GM19324 (cell line): Measurements from ENCODE around the gene PDE1A.

ENCODE experiments used
- ATAC-seq: cut with Tn5 transposase; IDR thresholded peaks from one replicate; pipeline ENCODE4 v1.9.1; 2021; ENCODE audit warnings: mild to moderate bottlenecking, moderate library complexity; ENCODE audit not compliant: unreplicated experiment, low FRiP score

Gene PDE1A

DNA sequence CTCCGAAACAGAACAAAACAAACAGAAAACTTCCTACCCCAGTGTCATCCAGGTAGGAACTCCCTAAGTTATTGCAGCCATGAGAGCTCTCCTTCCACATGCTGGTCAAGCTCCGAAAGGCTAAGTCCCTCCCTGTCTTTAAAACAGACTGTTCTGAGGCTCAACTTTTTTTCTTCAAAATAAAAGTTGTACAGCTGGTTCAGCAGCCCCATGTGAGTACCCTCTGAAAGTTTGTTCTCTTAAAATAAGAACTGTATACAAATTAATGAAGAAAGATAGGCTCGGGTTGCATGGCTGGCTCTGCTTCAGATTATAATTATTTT, at the start of gene PDE1A:
PDE1A (minus strand) TSS at position 119 of the 323 bp plus-strand sequence.
- no peak for ATAC-seq

DNA sequence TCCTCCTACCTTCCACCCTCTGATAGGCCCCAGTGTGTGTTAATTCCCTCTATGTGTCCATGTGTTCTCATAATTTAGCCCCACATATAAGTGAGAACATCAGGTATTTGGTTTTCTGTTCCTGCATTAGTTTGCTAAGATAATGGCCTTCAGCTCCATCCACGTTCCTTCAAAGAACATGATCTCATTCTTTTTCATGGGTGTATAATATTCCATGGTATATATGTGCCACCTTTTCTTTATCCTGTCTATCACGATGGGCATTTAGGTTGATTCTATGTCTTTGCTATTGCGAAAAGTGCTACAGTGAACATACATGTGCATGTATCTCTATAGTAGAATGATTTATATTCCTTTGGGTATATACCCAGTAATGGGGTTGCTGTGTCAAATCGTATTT, 46.8 kb upstream of the PDE1A start:
- no peak for ATAC-seq

DNA sequence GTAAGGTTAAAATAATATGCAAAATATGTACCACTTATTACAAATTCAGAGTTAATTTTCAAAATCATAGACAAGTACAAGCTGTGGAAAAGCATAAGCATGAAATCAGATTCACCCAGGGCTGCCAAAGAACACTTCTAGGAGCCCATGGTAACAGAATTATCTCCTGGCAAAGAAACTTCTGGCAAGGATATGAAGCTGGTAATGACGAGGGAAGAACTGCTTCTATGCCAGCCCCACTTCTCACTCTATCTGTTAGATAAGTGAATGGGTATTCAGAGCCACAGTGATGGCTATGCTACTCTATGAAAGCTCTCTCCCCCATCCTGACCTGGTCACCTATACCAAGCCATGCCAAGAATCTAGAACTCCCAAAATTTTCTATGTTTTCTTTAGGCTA, 36.9 kb upstream of the PDE1A start:
- no peak for ATAC-seq

DNA sequence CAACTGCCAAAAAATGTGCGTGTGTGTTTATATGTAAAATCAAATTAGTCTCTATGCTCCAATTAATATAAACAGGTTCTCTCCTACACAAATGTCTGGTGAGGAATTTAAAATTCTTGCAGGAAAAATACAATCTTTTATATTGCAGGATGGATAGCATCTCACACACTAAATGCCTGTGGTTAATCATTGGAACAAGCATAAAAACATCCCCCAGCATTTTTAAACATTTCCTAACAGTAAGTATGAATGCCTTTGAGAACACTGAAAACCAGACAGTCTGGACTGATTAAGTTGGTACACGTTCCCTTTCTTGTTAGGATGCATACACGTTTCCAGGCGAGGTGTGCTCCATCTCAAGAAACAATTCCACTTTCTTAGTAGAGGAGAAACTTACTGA, 29.9 kb upstream of the PDE1A start:
- no peak for ATAC-seq

DNA sequence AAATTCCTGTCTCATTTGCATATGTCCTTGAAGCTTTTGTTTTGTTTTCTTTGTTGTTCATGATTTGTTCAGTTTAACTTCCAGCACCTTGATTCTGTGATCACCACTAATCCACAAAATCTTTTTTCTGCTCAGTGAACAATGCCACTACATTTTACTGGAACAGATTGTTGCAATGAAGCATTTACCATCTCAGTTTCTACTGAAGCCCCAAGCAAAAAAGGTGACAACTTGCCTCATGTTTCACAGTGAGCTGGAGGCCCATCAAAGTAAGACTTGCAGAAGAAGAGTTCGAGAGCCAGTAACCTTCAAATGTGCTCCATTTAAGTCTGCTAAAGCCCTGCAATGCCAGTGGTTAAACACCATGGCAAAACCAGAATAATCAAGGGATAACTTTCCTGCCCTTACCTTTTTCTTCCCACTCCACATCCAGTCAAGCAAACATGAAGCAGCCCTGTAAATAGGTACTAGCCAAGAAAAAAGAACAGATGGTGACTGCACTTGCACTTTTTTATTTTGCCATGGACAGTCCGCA, 25.7 kb upstream of the PDE1A start:
- no peak for ATAC-seq

DNA sequence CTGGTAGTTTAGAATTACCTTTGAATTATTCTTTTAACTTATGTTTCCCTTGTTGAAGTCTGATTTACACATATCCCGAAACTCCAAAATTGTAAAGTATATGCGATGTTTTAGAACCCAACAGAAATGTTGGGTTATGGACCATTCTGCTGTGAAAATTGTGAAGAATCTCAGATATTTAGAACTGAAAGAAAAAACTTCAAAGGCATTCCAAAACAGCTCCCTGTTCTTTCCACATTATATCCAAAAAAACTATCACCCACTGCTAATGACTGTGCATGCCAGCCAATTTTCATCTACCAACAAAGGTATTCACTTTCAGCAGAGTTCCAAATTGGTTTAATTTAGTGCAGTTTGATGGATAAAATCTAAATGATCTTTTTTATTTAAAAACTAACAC, 21.5 kb upstream of the PDE1A start:
- no peak for ATAC-seq

DNA sequence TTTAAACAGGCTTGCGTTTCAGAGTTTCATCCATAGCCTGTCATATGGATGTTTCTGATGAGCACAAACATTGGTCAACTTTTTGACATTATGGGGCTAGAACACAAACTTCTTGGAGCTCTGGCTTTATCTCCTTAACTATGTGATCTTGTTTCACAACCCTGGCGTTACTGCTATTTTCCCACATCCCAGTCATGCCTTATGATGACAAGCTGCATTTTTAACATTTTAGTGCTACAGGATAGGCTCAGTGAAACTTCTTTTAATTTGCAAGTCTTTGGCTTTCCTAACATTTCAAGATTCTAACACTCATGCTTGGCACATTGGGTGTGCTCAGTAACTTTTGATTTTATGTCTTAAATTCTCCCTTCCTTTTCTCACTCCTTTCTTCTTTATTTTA, 21.0 kb upstream of the PDE1A start:
- no peak for ATAC-seq

DNA sequence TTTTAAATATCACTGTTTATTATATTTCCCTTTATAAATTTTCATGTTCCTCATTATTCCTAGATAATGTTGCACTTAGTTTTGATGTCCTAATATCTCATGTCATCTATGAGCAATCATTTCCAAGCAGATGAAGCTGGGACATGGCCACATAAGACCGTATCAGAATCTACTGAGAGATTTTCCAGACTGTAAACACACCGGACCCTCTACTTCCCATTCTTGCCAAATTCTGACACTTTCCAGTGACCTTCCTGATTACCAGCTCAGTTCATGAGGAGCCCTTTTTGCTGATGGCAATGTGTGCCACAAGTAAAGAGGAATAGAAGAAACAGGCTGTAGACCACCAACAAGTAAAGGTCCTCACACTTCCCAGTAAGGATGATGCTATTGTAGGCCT, 20.3 kb upstream of the PDE1A start:
- ATAC-seq, result no peak

DNA sequence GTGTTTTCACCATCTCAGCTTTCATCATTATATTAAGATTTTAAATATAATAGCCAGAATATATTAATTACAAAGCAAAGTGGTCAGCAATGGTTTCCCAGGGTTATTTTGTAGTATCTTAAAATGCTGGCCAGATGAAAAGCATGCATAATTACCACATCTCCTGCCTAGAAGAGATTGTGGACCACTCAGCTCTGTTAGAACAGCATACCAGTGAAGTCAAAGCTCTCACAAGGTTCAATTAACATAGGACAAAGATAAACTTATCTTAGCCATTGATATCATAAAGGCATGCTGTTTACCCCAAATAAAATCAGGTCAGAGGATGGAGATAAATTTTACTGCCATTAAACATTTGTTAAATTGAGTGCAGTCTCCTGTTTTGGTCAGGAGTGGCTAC, 19.3 kb upstream of the PDE1A start:
- ATAC-seq, result no peak

DNA sequence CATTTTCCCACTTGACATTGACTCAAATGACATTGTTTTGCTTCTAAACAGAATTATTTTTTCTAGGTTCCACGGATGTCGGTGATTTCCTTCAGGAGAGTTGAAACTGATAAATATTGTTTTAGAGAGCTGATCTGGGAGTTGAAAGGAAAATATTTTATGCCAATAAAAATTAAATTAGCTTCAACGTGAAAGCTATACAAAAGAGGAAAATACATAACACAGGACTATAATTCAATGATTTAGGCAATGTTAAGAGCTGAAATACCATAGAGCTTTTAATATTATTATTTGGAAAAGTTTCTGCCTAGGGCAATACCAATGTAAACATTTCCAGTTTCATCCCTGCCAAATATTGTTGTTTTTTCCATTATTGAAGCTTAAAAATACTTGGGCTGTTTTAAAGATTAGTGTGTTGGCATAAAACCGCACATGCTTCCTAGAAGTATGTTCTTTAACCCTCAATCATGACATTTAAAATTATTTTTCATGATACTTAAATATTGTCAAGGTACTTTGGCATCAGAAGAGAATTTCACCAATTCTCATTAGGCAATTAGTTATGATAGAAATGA, 18.6 kb upstream of the PDE1A start:
- no peak for ATAC-seq

DNA sequence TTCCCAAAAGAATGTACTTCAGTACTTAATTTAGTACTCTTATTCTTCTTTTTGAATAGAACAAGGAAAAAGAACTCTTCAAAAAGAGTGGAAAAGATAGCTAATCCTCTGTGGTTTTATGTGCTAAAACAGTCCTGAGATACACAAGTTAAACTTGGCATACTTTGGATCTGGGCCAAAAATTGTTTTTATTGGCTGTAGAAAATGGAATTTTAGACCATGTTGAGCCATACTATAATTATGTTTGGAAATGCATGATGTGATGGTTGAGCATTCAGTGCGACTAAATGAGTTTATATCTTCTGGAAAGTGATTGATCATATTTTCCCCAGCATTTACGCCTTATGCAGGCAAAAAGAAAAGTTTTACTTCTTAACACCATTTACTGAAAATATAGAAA, 18.0 kb upstream of the PDE1A start:
- ATAC-seq, result no peak

DNA sequence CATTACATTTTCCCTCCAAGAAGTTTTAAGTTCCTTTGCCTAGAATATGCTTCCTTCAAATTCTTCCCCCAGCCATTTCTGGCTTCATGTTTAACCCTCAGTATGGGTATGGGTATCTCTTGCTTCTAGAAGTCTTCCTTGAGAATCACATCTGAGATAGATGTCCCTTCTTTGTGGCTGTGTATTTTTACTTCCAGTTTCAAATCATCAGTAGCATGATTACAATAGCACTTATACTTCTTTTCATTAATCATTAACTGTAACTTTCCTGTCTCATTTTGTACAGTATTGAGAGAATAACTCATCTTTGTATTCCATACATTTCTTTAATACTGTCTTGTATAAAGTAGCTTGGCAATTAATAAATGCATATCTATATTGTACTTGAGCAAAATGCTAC, 17.3 kb upstream of the PDE1A start:
- no peak for ATAC-seq

DNA sequence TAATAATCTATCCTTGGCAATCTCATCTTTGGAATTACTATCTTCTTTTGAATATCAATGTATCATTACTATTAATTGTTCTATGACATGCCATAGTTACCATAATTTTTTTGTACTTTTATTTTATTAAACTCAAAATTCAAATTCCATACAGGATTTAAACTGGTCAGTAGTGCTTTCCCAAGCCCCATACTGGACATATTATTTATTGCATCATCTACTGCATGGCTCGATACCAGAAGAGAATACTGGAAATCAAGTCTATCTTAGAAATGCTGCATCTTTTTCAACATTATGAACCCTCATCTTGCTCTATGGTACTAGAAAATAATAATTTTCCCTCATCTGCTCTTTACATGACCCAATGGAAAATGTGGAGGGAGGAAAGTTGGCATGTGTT, 9.4 kb upstream of the PDE1A start:
- no peak for ATAC-seq

DNA sequence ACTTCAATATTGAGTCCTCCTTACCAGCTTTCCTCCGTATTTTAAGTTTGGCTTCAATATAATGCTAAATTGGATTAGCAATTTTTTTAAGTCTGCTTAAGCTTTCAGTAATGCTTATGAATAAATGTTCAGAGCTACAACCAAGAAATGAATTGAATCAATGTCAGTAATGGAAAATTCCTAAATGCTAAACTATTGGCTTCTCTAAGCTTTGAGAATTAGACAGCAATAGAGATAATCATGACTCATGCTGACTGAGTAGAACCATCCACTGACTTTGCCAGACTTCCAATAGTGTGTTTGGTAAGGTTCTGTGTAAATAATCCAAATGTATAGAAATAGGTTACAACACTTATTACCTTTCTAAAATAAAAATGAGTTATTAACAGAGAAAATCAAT, 8.9 kb upstream of the PDE1A start:
- no peak for ATAC-seq

DNA sequence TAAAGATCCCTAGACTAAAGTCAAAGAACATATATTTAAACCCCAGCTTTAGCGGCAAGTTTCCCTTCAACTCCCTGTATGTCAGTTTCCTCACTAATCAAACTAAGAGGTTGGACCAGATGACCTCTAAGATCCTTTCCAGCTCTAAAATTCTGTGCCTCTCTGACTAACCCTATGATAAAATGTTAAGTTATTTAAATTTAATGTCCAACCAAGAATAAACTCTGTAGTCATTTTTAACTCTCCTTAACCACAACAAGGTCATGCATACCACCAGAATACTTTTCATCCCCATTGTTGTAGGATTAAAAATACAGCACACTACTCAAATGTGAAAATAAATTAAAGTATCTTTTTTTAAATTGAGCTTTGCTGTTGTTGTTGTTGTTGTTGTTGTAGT, 5.2 kb upstream of the PDE1A start:
- no peak for ATAC-seq

DNA sequence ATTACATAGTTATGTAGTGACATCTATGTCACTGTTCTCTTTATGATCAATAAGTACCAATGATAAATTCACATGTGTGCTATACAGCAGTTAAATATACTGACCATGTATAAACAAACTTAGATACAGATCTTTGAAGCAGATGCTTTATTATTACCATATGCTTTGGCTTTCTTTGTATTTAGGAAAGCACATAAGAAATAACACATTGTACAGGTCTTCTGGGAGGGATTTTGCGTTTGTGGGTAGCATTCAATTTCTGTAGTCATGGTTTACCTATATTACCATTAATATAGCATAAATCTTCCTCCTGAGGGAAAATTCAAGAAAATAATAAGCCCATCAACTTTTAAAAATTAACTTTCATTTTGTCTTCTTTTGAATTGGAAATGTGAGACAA, 1.6 kb upstream of the PDE1A start:
- no peak for ATAC-seq

DNA sequence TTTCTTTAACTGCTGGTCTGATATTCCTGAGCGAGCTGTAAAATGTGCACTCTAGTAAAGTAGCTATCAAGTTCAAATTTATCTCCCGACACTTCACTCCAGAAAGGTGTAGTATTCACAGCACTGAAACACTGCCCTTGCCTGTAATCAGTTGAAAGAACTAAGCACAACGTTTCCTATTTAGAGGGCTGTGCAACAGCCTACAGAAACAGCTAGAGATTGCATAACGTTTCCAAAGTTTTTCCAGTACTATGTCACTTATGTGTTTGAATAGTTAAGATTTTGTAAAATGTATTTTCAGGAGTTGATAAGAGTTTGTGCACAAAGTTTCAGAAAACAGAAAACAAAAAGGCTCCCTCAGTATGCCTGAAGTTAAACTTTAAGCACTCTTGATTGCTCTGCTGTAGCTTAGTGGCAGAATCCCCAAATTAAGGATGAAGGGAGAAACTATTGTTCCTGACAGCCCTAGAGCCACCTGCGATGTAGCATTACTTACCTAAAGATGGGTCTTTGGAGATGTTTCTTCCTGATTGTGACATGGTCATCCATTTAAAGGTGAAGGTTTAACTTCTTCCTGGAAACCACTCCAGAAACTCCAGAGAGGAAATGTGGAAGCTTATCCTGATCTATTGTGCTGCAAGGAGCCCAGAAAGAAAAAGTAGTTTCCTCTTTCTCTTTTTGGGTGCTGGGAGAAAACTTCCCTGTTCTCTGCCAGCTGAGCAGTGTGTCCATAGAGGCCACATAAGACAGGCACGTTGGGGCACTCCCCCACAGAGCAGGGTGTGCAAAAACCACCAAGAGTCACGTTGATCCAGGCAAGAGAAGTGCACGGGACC, 536 bp downstream of the PDE1A start:
- ATAC-seq, result no peak

DNA sequence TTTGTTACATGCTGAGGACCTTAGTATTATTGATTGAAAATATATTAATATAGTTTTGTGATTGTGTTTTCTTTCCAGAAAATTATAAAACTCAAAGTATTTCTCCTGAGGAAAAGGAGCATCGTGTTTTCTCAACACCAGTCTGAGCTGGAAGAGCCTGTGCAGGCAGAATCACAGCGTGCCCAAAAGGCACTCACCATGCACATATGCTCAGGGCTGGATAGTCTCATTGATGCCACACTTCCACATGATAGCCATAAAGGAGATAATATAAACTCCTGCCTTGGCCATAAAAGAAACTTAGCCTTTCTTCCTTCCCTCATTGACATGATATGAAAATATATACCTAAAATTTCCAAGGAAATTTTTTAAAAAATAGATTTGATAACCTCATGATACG, 4.0 kb downstream of the PDE1A start:
- ATAC-seq, result no peak

DNA sequence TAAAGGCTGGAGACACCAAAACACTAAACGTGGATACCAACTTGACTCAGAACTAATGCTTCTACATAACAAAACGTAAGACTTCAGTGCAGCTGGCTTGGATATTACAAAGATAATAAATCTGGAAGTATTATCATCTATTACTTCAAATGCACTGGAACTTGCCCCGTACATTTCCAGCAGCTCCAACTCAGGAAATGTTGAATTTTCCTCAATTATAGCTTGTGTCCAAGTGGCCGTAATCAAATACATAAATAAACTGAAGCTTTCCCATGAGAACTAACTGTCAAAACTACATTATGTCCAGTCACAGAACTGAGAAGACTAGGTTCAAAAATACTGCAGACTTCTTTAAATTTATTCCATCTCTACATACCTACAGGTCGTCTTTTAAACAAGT, 6.2 kb downstream of the PDE1A start:
- ATAC-seq, result no peak

DNA sequence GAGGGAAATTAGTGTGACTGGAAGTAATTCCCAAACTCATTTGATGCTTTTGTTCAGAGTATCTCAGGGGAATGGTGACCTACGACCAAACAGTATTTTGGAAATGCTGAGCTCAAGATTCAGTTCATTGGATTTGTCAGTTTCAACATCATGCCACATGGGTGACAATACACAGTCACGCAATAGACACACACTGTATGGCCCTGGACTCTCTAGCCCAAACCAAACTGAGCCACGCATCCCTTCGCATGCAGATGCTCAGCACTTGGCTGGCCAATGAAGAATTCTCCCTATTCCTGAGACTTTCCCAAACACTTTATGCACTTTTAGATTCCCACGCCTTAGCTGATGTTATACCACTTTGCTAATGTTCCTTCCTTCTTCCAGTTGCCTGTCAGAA, 10.0 kb downstream of the PDE1A start:
- ATAC-seq, result no peak

DNA sequence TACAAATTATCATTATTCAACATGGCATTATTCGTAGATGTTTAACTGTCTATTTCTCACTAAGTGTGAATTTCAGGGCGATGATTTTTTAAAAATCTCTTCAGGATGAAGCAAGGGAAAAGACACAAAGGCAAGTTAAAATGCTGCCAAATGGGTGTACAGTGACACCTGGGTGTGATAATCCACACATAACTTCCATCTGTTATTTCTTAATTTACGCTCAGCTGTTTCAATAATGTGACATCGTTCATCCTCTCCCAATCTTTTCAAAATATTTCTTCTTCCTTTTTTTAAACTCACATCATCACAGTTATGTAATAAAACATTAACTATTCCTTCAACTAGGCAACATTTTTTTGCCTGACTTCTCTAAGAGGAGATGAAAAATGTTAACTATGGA, 10.6 kb downstream of the PDE1A start:
- ATAC-seq, result no peak

DNA sequence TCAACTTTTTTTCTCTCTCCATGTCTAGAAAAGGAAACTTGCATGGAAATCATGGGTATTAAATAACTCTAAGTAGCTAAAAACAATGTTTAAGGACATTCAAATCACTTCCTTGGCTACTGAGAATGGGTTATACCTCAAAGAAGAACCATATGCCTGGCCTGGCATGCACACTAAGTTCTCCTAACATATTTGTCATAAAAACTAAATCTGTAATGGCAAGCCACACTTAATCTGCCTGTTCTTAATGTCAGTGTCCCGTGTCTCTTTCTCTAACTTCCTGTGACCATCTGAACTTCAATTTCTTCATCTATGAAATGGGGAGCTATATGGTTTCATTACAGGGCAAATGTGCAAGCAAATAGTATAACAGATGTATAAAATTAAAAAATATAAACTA, 11.1 kb downstream of the PDE1A start:
- no peak for ATAC-seq
